Measurements from ENCODE around the gene SNAPC2.

SNAPC2 gene

DNA sequence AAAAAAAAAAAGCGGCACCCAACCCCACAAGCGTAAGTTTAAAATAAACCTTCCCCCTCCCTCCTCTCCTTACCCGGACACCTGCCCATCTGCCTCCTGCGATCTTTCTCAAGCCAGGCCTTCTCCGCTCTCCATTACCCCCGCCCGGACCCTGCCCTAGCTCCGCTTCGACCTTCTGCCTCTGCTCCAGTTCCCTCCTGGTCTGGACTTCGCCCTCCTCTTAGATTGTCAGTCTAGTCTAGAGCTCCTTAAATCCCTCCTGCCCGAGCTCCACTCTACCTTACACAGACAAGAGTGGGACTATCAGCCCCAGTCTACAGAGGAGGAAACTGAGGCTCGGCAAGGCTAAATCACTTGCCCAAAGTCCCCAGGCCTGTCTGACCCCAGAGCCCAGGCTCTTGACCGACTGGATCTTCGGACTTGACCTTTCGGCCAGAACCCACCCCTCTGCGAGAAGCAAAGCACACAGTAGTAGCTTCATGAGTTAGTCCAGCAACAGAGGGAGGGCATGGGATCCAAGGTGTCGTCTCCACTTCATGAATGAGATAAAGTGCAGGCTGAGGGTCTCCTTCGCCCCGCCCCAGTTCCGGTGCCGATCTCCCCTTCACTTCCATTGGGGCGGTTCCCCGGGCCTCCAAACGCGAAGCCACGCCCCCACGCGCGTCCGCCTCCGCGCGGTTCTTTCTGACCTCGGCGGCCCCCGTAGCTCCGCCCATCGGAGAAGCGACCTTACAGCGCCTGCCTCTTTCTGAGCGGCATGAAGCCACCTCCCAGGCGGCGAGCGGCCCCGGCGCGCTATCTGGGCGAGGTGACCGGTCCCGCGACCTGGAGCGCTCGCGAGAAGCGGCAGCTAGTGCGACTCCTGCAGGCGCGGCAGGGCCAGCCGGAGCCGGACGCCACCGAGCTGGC, at the start of gene SNAPC2:
TSS of gene SNAPC2 (plus strand) at position 729 of the 909 bp plus-strand sequence. CDS start at position 758, 29 bp downstream.
- DNase-seq (ENCODE audit: low spot score) = peak; percentile 96

- peak; percentile 60 for DNase-seq (ENCODE audit: low spot score)
Observed at GRCh38 chr19:7870571-7871436, 49.3 kb upstream of the SNAPC2 start.

- DNase-seq (ENCODE audit: low spot score) = peak; percentile 80
Observed at GRCh38 chr19:7871437-7872305, 48.5 kb upstream of the SNAPC2 start.

- DNase-seq (ENCODE audit: low spot score) = no peak
Observed at GRCh38 chr19:7872306-7873204, 47.6 kb upstream of the SNAPC2 start.

- DNase-seq (ENCODE audit: low spot score) = no peak
Observed at GRCh38 chr19:7873304-7874075, 46.6 kb upstream of the SNAPC2 start.

GRCh38 chr19:7874076-7874896, 45.9 kb upstream of the SNAPC2 start, which contains the start of gene PRR36:
Gene PRR36, minus strand, starts transcription at chr19:7874390. Its CDS starts 701 bp downstream, at chr19:7873689.
- peak; percentile 67 for DNase-seq (ENCODE audit: low spot score)

- no peak for DNase-seq (ENCODE audit: low spot score)
Observed at GRCh38 chr19:7874897-7875273, 45.3 kb upstream of the SNAPC2 start.

GRCh38 chr19:7877249-7877836, 42.8 kb upstream of the SNAPC2 start:
- DNase-seq (ENCODE audit: low spot score) = peak; percentile 17

DNA sequence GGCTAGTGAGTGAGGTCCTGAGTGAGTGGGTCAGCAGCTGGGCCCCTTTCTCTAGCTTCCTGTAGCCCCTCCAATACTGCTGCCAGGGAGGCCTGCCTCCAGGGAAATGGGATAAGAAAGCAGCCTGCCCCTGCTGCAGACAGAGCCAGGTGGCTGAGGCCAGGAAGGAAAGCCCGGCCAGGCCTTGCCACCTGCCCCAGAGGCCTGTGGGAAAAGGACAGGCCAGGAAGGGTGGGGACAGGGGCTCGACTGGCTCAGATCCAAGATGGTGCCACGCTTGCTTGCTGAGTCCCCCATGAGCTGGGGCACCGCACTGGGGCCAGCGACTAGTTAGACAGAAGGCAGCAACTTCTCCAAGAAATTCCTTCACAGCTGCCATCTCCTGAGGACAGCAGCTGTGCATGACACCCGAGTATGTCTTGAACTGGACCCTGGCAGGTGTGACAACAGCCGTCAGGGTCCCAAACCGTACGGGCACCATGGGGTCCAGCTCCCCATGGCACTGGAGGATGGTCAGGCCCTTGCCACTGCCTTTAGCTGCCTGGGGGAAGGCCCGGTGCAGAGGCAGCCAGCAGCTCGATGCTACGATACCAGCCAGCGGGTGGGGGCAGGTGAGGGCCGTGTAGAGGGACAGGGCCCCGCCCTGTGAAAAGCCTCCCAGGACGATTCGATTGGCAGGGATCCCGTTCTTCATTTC, 40.9 kb upstream of the SNAPC2 start:
- DNase-seq (ENCODE audit: low spot score) = no peak

DNA sequence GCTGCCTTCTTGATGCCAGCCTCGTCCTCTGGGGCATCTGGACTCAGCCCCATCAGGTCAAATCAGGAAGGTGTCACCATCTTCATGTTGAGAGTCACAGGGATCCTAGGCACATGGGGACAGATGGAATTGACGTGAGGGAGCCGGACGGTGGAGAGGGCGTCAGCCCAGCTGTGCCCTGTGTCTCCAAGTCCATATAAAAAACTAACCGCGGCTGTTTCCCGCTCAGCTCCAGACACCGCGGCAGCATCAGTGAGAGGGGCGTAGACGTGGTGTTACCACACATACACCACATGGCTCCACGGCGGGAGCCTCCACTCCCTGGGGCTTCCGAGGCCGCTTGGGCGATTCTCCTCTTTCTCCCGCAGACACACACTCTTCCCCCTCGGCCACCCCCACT, 40.3 kb upstream of the SNAPC2 start:
- DNase-seq (ENCODE audit: low spot score) = no peak

DNA sequence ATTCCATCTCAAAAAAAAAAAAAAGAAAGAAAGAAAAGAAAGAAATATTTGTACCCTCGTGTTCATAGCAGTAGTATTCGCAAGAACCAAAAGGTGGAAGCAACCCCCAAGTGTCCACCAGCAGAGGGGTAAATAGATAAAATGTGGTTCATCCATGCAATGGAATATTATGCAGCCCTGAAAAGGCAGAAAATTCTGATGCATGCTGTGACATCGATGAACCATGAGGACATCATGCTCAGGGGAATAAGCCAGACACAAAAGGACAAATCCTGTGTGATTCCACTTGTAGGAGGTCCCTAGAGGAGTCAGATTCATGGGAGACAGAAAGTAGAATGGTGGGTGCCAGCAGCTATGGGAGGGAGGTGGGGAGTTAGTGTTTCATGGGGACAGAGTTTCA, 38.2 kb upstream of the SNAPC2 start:
- DNase-seq (ENCODE audit: low spot score) = no peak

DNA sequence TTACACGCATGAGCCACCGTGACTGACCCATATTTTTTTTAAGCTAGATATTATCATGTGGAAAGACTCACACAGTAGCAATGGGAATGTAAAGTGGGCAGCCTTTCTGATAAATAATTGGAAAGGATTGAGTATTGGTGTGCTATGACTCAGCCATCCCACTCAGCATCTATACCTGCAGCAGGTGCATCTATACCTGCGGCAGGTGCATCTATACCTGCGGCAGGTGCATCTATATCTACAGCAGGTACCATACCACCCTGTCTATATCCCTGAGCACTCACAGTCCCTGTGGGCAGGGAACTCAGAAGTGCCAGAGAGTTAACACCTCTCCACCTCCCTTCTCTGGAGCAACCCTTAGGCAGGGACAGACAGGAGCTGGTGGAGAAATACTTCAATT, 37.0 kb upstream of the SNAPC2 start:
- DNase-seq (ENCODE audit: low spot score) = no peak

DNA sequence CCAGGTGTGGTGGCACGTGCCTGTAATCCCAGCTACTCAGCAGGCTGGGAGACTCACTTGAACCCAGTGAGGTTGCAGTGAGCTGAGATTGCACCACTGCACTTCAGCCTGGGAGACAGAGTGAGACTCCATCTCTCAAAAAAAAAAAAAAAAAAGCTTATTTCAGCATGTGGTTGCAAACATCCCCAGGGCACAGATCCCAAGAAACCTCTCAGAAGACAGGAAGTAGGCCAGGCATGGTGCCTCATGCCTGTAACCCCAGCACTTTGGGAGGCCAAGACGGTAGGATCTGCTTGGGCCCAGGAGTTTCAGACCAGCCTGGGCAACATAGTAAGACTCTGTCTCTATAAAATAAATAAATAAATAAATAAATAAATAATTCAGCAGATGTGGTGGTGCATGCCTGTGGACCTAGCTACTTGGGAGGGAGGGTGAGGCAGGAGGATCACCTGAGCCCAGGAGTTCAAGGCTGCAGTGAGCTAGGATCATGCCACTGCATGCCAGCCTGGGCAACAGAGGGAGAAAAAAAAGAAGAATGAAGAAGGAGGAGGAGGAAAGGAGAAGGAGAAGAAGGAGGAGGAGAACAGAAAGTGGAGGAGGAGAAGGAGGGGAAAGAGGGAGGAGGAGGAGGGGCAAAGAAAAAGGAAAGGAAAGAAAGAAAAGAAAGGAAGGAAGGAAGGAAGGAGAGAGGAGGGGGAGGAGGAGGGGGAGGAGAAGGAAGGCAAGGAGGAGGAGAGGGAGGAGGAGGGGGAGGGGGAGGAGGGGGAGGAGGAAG, 36.2 kb upstream of the SNAPC2 start:
- DNase-seq (ENCODE audit: low spot score) = no peak

DNA sequence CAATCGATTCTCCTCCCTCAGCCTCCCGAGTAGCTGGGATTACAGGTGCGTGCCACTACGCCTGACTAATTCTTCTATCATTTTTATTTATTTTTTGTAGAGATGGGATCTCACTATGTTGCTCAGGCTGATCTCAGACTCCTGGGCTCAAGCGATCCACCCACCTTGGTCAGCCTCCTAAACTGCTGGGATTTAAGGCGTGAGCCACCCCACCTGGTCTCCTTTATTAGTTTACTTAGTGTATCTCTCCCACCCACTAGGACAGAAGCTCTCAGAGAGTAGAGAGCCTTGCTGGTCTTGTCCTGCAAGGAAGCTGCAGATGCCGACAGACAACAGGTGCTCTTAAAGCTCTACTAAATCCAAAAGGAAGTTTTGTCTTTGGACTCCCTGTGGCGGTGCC, 34.3 kb upstream of the SNAPC2 start:
- no peak for DNase-seq (ENCODE audit: low spot score)

- DNase-seq (ENCODE audit: low spot score) = no peak
Observed at GRCh38 chr19:7887408-7888144, 32.6 kb upstream of the SNAPC2 start.

DNA sequence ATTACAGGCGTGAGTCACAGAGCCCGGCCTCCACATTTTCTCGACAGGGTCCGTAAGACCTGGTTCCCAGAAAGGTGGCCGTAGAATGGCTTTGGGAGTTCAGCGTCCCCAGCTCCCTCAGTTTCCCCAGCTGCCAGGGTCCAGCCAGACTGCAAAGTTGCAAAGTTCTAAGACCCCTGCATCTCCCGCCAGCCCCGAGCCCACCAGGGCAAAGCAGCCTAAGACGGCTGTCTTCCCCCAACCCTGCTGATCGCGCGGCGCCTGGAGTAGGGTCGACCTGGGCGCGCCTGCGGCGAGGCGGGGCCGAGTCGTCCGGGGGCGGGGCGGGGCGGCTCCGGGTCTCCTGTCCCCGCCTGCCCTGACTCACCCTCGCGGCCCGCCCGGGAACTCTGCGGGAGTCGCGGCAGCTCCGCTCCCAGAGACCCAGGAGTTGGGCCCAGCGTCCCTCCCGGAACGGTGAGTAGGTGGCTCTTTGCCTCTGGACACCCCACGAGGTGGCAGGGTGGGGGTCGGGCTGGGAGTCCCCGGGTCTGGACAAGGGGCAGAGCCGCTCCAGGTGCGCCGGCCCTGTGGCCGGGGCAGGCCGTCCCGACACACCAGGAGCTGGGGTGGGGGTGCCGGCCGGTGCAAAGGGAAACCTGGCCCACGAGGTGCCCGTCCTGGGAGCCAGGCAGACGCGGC, 31.9 kb upstream of the SNAPC2 start, which contains the start of gene LRRC8E:
TSS of gene LRRC8E (plus strand) at position 366 of the 681 bp plus-strand sequence. CDS start 7,094 bp downstream, outside the sequence.
- DNase-seq (ENCODE audit: low spot score) = peak; percentile 85
